MM.1S (cell line): ENCODE measurements around the gene FOXL1.

Experiments
- EZH2 ChIP-seq: fragments of 300-600 bp; sonication (generic); optimal IDR thresholded peaks from 2 replicates; pipeline ENCODE3; 2017; ENCODE audit warnings: low read depth, mild to moderate bottlenecking, antibody characterized with exemption, low read length, mixed read lengths
- TF ChIP-seq, protein P1 (sequence below): fragments of 300-600 bp; sonication (generic); IDR thresholded peaks from 2 replicates; pipeline ENCODE4 v1.5.1; 2016; ENCODE audit warnings: antibody characterized with exemption, low read length, mixed read lengths

DNA sequence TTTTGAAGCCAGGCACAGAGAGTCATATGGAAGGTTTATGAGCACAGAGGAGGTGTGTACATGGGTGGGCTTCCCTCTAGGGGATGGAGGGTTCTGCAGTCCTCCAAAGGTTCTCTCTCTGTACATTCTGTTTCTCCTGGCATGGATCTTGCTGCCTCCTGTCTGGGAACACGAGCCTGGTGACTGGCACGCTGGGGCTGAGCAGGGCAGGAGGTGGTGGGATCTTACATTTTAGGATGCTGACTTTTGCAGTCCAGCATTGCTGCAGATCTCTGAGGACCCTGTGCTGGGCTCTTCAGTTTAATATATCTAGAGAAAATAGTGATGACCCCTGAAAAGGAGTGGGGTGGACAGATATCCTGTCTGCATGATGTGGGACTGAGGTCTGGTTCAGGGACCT is 23.0 kb downstream of the FOXL1 start:
- TF ChIP-seq EZH2: no peak
- TF ChIP-seq, protein P1, sequence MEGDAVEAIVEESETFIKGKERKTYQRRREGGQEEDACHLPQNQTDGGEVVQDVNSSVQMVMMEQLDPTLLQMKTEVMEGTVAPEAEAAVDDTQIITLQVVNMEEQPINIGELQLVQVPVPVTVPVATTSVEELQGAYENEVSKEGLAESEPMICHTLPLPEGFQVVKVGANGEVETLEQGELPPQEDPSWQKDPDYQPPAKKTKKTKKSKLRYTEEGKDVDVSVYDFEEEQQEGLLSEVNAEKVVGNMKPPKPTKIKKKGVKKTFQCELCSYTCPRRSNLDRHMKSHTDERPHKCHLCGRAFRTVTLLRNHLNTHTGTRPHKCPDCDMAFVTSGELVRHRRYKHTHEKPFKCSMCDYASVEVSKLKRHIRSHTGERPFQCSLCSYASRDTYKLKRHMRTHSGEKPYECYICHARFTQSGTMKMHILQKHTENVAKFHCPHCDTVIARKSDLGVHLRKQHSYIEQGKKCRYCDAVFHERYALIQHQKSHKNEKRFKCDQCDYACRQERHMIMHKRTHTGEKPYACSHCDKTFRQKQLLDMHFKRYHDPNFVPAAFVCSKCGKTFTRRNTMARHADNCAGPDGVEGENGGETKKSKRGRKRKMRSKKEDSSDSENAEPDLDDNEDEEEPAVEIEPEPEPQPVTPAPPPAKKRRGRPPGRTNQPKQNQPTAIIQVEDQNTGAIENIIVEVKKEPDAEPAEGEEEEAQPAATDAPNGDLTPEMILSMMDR: no peak
